ENCODE data around the gene KRTAP17-1.
A peak's percentile ranks its signal among the peaks of the same experiment; 100 is the strongest.

Gene KRTAP17-1

DNA sequence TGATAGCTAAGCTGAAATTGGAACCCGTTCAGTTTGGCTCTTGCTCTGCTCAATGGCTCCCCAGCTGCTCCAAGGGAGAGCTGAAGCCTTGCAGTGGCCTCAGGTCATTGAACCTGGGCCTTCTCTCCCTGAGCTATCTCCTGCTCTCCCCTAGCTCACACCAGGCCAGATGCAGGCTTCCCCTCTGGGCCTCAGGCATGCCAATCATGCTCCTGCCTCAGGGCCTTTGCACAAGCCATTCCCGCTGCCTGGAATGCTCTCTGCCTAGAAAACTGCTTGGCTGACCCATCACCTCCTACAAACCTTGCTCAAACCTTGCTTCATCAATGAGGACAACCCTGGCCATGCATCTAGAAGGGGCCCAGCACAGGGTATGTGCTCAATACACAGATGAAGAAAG lies 16.7 kb upstream of the KRTAP17-1 start:
- no peak for DNase-seq

DNA sequence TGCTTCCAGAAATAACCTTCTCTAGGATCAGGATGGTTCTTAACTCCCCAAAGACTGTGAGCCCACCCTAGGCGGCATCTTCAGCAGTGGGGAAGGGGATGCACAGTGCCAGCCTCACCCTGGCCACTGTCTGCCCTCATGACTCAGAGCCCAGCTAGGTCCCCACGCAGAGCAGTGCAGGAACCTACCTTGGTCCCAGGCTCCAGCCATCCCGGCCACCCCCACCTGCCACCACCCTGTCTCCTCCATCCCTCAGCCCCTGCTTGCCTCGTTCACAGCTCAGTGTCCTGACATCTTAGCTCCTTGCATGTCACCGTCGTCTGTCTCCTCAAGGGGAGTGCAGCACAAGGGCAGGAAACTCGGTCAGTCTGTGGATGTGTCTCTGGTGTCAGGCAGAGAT lies 16.1 kb upstream of the KRTAP17-1 start:
- DNase-seq = no peak

DNA sequence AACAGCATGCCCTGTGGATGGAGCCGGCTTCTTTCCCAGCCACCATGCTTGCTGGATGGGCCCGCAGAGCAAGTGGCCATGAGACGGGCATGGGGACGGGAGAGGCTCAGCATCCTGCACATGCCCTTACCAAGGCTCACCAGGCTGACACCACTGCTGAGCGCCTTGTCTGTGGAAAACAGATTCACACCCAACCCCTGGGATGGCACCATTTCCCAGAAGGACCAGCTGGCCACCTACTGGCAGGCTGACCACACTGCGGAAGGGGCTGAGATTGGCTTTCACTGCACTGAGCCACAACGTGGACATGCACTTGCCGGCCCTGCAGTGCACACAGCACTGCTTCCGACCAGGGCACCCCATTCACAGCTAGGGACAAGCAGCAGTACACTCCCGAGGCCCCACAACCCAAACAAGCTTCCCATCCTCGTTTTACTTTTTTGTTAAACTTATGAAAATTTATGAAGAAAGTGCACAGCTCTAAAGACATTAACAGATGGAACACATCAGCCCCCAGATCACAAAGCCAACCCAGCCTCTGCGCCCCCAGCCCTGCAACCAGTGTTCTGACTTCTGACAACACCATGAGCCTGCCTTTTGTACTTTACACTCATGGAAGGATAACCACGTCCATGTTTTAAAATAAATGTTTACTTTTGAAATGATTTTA lies 13.9 kb upstream of the KRTAP17-1 start:
- no peak for DNase-seq

DNA sequence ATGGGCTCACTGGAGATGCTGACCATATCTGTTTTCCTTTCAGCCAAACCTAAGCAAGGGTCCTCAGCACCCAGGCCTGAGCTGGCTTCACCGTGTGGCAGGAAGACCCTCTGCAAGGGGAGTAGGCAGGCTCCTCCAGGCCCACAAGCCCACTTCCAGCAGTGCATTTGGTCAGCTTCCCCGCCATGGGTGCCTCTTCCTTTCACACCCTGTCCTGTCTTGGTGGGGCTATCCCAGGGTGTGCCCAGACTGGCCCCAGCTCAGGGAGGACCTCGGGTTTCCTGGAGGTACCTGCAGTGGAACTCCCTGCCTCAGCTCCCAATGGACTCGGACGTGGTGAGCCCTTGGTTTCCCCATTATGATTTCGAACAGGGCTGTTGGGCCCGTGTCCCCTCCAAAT lies 12.7 kb upstream of the KRTAP17-1 start:
- no peak for DNase-seq

DNA sequence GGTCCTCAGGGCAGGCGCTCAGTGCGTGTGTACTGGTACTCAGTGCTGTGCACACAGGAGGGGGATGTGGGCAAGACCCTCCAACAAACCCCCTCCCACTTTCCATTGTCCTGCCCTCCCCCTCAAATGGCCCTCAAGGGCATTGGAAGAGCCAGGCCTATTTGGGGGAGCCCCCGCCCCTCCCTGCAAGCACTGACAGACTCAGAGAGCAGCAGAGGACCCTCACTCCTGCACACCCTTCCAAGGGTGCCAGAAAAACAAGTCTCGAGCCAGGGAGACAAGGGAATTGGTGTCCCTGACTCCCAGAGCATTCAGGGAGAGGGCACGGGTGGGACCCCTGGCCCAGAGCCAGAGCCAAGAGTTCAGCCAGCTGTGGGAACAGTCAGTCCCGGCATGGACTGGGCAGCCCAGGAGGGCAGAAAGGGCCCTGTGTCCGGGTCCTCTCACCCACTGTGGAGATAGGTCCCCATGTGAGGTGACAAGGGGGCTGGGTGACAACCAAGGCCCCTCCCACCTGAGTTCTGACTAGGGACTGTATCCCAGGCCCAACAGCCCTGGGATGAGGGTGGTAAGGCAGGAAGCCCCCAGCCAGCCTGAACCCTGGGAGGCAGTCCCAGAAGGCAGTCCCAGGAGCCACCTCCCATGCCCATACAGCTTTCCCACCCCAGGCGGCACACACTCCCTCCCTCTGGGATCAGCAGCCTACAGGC lies 12.1 kb upstream of the KRTAP17-1 start:
- no peak for DNase-seq

DNA sequence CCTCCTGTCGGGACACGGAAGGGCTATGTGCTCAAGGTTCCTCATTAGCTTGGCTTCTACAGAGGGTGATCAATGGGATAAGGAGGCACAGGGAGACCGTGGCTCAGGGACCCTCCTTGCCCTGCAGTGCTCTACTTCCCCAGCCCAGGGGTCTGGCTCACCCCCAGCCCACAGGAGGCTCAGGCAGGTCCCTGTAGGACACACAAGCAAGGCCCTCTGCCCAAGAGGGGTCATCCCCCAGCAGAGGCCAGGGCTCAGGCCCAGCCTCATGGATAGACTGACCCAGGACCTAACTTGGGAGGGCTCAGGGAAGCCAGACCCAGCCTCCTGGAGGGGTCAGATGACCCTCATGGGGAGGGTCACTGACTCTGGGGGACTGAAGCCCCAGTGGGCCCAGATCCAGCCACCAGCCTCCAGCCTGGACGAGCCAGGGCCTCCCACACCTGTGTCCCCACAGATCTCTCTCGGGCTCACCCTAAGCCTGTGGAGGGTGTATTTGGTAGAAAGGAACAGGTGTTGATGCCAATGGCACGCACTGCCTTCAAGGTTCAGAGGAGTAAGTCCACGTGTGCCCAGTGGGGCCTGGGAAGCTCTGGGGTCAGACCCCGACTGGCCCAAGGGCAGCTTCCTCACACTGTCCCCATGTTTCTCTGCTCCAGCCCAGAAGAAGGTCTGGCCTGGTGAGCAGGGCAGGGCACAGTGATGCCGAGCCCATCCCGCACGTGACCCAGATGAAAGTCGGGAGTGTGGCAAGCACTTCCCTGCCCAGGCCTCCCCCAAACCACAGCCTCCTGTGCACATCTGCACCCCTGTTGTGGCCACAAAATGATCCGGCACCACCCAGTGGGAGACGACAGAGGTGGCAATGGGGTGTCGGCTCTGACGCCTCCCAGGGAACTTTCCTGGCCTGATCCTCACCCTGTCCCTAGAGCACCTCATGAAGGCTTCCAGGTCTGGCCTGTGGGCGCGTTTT lies 10.9 kb upstream of the KRTAP17-1 start:
- no peak for DNase-seq

DNA sequence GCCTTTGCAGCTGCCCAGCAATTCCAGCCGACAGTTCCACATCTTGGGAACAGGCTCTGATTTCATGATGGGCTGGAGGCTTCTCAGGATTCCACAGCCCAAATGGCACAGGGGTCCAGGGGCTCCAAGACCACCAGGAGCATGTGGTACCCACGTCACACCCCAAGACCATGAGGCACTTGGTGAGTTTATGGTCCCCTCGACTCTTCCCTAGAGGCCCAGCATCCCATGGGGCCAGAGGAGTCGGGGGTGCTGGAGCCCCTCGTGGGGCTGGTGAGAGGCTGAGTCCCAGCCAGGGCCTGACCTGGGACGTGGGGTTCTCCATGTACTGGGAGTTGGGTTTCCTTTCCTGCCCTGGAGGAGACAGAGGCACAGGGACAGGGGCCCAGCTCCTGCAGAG lies 10.1 kb upstream of the KRTAP17-1 start:
- DNase-seq = no peak

DNA sequence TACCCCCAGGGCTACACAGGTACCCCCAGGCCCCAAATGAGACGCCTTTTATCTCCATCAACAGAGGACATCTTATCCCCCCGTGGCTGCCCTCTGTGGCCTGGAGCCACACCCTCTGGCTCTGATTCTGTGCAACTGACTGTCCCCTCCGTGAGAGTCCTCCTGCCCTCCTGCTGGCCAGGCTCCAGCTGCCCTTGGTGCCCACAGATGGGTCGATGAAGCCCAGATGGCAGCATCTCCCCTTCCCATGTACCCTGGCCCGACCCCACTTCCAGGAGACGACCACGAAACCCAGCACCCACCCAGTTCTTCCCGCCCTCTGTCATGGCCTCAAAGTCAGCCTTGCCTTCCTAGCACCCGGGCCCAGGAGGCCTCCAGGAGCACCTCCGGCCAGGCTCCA lies 9.6 kb upstream of the KRTAP17-1 start:
- no peak for DNase-seq

DNA sequence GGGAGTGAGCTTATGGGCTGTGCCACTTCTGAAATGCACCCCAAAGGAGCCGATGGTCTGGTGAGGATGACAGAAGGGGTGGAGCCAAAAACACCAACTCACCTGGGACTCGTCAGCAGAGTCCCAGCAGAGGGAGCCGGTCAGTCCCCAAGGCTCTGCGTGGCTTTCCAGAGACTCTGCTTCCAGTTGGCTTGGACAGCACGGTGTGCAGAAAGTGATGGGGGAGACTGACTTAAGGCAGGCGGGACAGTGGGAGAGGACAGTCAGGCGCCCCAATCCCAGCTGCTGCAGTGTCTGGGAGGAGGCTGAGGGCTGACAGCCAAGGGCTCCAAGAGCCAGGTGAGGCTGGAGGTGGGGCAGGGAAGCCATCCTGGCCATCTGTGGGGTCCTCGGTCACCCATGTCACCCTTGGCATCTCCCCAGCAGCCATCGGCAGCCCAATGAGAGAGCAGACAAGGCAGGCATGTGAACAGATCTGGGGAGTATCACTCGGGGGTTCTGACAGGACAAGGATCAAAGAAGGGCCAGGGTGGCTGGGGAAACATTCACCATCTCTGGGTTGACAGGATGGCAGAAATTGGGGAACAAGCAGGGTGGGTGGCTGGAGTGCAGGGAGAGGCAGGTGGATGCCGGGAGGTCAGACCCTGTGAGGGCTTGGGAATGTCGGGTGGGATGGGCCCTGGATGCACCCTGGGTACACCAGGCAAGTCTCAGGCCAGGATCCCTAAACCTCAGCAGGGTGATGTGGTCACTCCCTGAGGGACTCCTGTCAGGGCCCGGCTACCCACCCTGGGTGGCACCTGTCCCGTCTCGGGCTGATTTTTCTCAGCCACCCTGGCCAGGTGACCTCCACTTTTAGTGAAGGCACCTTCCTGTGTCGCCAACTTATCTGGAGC lies 8.9 kb upstream of the KRTAP17-1 start:
- DNase-seq = no peak

DNA sequence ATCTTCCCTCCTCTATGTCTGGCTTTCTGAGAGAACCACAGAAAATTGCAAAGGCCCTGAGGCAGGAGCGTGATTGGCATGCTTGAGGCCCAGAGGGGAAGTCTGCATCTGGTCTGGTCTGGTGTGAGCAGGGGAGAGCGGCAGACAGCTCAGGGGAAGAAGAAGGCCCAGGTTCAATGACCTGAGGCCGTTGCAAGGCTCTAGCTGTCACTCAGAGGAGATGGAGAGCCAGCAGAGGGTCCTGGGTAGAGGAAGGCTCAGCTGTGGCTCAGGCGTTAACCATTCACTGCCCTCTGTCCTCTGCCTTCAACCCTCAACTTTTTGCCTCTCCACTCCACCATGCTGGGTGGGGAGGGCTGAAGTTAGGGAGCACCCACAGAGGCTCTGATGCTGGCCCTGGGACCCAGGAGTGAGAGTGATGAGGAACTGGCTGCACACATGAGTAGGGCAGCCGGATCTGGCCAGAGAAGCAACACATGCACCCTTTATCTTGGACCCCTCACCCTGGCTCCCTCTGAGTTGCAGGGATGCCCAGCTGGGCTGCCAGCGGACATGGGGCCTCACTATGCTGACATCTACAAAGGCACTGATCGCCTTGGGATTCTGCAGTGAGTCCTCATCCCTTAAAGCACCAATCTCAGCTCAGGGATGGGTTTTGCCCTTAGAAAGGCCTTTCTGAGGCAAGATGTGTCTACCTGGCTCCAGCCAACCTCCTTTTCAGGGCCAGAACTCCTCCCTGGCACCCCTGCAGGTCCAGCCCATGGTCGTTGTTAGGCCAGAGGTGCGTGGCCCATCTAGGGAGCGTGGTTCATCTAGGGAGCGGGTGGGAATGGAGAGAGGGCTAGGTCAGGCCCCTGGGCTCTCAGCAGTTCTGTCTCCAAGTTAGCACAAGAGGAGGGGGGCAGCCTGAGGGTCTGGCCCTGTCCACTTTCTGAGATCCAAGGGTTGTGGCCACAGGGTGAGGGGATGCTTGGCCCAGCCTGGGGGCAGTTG lies 7.7 kb upstream of the KRTAP17-1 start:
- no peak for DNase-seq

DNA sequence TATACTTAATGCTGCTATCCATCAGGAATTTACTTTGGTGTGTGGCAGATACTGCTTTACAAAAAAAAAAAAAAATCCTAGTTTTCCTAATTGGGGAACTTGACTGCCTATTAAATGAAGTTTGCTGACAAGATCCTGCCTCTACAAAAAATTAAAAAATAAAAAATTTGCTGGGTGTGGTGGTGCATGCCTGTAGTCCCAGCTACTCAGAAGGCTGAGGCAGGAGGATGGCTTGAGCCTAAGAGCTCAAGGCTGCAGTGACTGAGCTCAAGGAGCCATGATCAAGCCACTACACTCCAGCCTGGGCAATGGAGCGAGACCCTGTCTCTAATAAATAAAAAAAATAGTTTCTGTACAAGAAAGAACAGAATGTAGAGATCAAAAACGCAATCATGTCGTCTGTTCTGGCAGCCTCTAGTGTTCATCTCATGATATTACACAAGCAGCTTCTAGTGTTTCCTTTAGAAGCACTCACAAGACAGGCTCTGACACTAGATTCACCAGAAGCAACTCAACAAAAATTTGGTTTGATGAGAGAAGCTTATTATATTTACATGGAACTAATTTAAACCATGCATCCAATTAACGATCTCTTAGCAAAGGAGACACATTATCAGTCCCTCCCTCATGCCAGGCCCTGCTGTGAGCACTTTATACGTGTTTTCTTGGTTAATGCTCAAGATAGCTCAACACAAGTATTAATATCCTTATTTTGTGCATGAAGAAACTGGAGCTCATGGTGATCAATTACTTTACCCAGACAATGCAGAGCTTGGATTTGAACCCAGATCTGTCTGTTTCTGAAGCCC lies 6.8 kb upstream of the KRTAP17-1 start:
- DNase-seq = no peak

DNA sequence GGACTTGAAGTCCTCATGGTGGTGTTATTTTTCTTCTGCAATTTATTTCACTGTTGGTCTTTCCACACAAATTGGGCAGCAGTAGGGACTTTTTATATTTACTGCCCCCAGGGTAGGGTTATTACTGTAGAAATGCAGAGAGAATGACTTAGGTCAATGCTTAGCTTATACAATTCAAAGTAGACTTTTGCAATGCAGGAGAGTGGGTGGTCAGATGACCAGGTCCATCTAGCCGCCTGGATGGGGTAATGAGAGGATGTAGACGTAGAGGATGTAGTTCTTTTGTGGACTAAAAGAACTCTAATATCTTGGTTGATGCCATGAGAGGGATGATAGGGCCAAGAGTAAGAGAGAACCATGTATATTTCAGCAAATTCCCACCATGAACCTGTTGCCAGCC lies 2.7 kb upstream of the KRTAP17-1 start:
- no peak for DNase-seq

DNA sequence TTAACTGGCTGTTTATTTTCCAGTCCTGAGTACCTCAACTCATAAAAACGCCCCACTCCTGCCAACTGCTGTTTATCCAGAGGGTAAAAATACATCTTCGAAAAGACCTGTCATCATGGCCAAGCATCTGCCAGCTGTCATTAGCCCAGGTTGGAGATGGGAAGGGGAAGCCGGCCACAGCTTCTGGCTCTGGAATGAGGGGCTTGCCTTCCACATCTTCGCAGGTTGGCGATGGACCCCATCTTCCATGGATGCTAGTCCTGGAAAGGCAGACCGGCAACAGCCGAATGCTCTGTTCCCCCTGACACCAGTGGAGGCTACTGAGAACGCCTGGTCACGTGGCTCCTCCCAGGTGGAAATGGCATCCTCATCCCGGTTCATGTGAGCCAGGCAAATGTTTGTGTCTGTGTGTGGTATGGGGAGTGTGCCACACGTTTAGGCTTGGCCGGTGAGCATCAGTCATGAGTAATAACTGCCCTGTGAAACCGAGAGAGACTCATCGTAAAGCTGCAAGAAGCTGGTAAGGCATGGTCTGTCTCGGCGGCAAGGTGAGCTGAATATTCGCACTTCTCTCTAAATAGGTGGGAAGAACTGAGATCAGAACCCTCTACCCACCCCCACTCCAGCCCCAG lies 420 bp upstream of the KRTAP17-1 start:
- DNase-seq = no peak

DNA sequence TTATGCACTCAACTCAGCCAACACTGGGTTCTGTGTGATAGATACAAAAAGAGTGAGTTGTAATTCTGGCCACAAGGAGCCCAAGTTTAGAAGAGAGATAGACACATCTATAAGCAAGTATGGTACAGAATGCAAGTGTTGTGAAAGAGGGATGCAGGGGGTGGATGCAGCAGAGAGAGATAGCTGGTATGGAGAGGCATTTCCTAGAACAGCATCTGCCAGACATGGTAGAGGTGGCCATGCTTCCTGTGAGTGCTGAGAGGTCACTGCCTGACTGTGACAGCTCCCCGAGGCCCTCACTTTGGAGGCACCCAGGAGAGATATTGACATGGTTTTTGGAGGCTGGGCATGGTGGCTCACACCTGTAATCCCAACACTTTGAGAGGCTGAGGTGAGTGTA lies 4.4 kb downstream of the KRTAP17-1 start:
- no peak for DNase-seq

DNA sequence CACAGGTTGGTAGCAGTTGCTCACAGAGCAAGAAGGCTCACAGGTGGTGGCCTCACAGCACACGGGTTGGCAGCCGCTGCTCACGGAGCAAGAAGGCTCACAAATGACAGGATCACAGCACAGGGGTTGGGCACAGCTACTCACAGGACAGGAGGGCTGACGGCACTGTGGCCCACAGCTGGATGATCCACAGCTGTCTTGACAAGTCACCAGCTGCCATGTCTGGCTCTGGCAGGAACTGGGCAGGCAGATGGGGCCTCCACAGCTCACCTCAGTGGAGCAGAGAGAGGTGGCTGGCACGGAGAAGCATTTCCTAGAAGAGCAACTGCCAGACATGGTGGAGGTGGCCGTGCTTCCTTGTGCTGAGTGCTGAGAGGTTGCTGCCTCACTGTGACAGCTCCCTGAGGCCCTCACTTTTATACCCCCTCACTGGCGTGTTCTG lies 6.6 kb downstream of the KRTAP17-1 start, which contains the start of gene KRTAP16-1:
TSS of gene KRTAP16-1 (minus strand) at position 392 of the 442 bp plus-strand sequence. CDS start at position 336, 56 bp downstream.
- DNase-seq = no peak

DNA sequence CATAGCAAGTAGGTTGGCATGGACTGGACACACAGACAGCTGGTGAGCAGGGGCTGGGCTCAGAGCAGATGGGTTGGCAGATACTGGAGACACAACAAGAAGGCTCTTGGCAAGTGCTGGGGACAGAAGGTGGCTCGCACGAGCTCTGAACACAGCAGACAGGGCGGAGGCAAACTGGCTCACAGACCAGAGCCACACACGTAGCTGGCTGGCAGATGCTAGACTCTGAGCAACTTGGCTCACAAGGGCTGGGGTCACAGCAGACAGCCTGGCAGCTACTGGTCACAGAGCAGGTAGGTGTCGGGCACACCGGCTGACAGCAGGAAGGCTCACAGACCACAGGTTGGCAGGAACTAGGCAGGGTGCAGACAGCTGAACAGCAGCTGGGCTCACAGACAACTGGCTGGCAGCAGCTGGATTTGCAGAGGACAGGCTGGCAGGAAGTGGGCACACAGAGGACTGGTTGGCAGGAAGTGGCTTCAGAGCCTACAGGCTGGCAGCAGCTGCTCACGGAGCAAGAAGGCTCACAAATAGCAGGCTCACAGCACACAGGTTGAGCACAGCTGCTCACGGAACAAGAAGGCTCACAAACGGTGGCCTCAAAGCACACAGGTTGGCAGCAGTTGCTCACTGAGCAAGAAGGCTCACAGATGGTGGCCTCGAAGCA lies 7.1 kb downstream of the KRTAP17-1 start:
- peak; percentile 72 for DNase-seq

DNA sequence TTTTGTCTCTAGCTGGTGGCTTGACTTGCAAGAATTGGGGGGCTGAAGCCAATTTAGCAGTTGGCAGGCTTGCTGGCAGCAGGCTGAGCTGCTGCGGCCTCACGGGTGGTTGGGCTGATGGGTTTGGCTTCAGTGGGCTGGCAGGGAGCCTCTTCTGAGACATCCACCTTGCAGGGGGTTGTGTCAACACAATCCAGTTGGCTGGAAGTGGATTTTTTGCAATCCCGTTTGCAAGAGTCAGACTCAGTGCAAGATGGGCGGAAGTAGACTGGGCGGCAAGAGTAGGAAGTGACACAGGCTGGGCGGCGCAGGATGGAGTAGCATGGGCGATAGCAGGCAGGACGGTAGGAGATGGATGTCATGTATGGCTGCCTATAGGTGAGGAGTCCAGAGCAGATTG lies 7.9 kb downstream of the KRTAP17-1 start:
- no peak for DNase-seq

DNA sequence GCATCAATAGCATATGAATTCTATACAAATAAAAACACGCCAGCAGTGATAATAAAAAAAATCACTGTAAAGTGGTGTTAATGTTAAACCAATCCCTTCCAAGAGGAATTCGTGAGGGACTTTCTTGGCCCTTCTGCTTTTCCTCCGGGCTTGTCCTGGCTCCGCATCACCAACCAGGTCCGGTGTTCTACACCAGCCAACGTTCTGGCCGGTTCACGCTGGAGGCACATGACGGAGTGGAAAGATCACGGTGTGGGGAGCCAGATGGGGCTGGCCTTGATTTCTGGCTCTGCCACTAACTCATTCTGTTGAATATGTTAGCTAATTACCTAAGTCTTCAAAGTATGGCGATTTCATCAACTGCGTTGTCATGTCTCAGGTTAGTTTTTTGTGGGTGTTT lies 11.4 kb downstream of the KRTAP17-1 start:
- no peak for DNase-seq

DNA sequence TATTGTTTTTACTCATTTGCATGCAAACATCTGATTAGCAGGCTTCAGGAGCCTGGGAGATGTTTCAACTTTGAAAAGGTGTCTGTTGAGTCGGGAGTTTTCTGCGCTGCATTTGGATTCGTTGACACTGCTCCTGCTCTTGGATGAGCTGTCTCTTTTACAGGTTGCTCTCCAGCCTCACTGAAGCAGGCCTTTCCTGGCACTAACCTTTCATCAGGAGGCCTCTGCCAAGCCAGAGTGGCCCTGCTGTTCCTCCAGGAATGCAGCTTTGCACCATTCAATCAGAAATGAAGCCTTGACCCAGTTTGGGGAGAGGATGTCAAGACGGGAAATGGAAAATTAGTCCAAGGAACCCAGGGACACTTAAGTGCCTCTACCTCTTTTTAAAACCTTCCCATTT lies 12.5 kb downstream of the KRTAP17-1 start:
- DNase-seq = no peak
